ENCODE results near the gene IGF1R. TPM values are rescaled to one million over a fixed set of nuclear protein-coding genes. Genes with fewer than 3 reads are reported as not detected.

Gene IGF1R
- total and polyA plus RNA-seq, 2 of the 13 experiments (the other 11 are each of a cell fraction or from before 2014, with no cell fraction given) = 15.9 to 18.4 TPM

DNA sequence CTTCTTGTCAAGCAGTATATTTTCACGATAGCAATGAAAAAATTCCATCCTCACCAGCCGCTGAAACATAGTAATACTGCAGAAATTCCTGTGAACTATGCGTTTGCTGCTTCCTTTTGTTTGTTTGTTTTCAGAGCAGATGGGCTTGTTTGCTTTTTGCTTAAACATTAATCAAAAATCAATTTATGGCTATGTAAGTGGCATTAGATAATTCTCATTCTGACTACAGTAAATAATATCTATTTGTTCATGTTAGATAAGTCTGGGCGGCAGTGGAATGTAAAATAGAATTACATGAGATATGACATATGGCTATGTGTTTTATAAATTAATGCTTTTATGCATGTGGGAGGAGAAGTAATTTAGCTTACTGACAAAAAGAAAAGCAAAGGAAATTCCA, 195.5 kb downstream of the IGF1R start (continued):
- TF ChIP-seq, protein P1, sequence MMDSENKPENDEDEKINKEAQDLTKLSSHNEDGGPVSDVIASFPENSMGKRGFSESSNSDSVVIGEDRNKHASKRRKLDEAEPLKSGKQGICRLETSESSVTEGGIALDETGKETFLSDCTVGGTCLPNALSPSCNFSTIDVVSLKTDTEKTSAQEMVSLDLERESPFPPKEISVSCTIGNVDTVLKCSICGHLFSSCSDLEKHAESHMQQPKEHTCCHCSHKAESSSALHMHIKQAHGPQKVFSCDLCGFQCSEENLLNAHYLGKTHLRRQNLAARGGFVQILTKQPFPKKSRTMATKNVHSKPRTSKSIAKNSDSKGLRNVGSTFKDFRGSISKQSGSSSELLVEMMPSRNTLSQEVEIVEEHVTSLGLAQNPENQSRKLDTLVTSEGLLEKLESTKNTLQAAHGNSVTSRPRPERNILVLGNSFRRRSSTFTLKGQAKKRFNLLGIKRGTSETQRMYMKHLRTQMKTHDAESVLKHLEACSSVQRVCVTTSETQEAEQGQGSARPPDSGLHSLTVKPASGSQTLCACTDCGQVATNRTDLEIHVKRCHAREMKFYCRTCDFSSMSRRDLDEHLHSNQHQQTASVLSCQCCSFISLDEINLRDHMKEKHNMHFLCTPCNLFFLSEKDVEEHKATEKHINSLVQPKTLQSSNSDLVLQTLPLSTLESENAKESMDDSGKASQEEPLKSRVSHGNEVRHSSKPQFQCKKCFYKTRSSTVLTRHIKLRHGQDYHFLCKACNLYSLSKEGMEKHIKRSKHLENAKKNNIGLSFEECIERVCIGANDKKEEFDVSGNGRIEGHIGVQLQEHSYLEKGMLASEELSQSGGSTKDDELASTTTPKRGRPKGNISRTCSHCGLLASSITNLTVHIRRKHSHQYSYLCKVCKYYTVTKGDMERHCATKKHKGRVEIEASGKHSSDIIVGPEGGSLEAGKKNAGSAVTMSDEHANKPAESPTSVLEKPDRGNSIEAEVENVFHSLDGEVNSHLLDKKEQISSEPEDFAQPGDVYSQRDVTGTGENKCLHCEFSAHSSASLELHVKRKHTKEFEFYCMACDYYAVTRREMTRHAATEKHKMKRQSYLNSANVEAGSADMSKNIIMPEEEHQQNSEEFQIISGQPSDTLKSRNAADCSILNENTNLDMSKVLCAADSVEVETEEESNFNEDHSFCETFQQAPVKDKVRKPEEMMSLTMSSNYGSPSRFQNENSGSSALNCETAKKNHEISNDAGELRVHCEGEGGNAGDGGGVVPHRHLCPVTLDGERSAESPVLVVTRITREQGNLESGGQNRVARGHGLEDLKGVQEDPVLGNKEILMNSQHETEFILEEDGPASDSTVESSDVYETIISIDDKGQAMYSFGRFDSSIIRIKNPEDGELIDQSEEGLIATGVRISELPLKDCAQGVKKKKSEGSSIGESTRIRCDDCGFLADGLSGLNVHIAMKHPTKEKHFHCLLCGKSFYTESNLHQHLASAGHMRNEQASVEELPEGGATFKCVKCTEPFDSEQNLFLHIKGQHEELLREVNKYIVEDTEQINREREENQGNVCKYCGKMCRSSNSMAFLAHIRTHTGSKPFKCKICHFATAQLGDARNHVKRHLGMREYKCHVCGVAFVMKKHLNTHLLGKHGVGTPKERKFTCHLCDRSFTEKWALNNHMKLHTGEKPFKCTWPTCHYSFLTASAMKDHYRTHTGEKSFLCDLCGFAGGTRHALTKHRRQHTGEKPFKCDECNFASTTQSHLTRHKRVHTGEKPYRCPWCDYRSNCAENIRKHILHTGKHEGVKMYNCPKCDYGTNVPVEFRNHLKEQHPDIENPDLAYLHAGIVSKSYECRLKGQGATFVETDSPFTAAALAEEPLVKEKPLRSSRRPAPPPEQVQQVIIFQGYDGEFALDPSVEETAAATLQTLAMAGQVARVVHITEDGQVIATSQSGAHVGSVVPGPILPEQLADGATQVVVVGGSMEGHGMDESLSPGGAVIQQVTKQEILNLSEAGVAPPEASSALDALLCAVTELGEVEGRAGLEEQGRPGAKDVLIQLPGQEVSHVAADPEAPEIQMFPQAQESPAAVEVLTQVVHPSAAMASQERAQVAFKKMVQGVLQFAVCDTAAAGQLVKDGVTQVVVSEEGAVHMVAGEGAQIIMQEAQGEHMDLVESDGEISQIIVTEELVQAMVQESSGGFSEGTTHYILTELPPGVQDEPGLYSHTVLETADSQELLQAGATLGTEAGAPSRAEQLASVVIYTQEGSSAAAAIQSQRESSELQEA (CRISPR knock-in tag; IDR thresholded peaks at IDR 0.05; ENCODE audit: not compliant biosample characterization) = no peak
- no peak for TF ChIP-seq MLXIP (CRISPR knock-in tag; IDR thresholded peaks at IDR 0.05; ENCODE audit: borderline replicate concordance)
- no peak for TF ChIP-seq TCF7L2 (IDR thresholded peaks at IDR 0.05; ENCODE audit: low read depth, low read length)
- TF ChIP-seq ZNF776 (CRISPR knock-in tag; IDR thresholded peaks at IDR 0.05) = no peak
- no peak for TF ChIP-seq ZNF839 (CRISPR knock-in tag; IDR thresholded peaks at IDR 0.05; ENCODE audit: borderline replicate concordance)
- TF ChIP-seq ZNF274 (CRISPR knock-in tag; IDR thresholded peaks at IDR 0.05) = no peak
- no peak for TF ChIP-seq ZNF225 (CRISPR knock-in tag; IDR thresholded peaks at IDR 0.05)
- no peak for TF ChIP-seq NFE2L2 (IDR thresholded peaks at IDR 0.05; ENCODE audit: low read length)
- no peak for TF ChIP-seq TOPORS (CRISPR knock-in tag; IDR thresholded peaks at IDR 0.05)
- TF ChIP-seq ZFP90 (CRISPR knock-in tag; IDR thresholded peaks at IDR 0.05; ENCODE audit: borderline replicate concordance) = no peak
- no peak for TF ChIP-seq ZNF382 (CRISPR knock-in tag; IDR thresholded peaks at IDR 0.05; ENCODE audit: borderline replicate concordance)
- TF ChIP-seq ZNF207 (IDR thresholded peaks at IDR 0.05; ENCODE audit: borderline replicate concordance) = no peak
- no peak for TF ChIP-seq U2AF2 (IDR thresholded peaks at IDR 0.05; ENCODE audit: low read depth, low read length)
- TF ChIP-seq AKAP8 (CRISPR knock-in tag; IDR thresholded peaks at IDR 0.05) = no peak
- no peak for TF ChIP-seq ZNF678 (CRISPR knock-in tag; IDR thresholded peaks at IDR 0.05)
- TF ChIP-seq ZFP41 (CRISPR knock-in tag; IDR thresholded peaks at IDR 0.05; ENCODE audit: borderline replicate concordance) = no peak
- no peak for TF ChIP-seq FOXK2 (IDR thresholded peaks at IDR 0.05)
- TF ChIP-seq HOXA3 (CRISPR knock-in tag; IDR thresholded peaks at IDR 0.05) = no peak
- no peak for TF ChIP-seq ZBTB14 (CRISPR knock-in tag; IDR thresholded peaks at IDR 0.05)
- TF ChIP-seq ZNF343 (CRISPR knock-in tag; IDR thresholded peaks at IDR 0.05) = no peak
